Gastrocnemius medialis (tissue), 4 donors: ENCODE results near the gene LEP.

ENCODE experiments used
- POLR2A ChIP-seq, 2 donors: fragments of 450-650 bp; IDR thresholded peaks; one replicate each; pipeline ENCODE4 v1.6.1; 2017; ENCODE audit warnings: antibody characterized with exemption in 2 of 2, mild to moderate bottlenecking in 2 of 2, moderate library complexity in 2 of 2
- TF ChIP-seq, protein P1 (sequence below), 5 experiments: fragments of 450-650 bp in 3 of 5; fragments of 200-600 bp in 2 of 5; sonication (generic) in 2 of 5; IDR thresholded peaks in 4 of 5; conservative IDR thresholded peaks in 1 of 5; 1 replicate in 4 of 5; 2 replicates in 1 of 5; pipeline ENCODE4 v1.5.1; 2016 to 2019; ENCODE audit warnings: antibody characterized with exemption in 5 of 5, mild to moderate bottlenecking in 3 of 5, moderate library complexity in 3 of 5

DNA sequence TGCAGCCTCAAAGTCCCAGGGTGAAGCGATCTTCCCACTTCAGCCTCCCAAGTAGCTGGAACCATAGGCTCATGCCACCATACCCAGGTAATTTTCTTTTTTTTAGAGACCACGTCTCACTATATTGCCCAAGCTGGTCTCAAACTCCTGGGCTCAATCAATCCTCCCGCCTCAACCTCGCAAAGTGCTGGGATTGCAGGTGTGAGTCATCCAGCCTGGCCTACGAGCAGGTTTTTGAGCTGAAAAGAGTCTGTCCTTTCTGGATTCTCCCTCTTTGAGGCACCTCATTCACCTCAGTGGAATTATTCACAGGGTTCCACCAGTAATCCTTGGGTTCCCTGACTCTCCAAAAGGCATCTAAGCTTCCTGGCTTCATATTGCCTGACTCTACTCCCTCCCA is 7.6 kb upstream of the LEP start:
- TF ChIP-seq POLR2A (IDR thresholded peaks at IDR 0.05): no peak
- TF ChIP-seq, protein P1, sequence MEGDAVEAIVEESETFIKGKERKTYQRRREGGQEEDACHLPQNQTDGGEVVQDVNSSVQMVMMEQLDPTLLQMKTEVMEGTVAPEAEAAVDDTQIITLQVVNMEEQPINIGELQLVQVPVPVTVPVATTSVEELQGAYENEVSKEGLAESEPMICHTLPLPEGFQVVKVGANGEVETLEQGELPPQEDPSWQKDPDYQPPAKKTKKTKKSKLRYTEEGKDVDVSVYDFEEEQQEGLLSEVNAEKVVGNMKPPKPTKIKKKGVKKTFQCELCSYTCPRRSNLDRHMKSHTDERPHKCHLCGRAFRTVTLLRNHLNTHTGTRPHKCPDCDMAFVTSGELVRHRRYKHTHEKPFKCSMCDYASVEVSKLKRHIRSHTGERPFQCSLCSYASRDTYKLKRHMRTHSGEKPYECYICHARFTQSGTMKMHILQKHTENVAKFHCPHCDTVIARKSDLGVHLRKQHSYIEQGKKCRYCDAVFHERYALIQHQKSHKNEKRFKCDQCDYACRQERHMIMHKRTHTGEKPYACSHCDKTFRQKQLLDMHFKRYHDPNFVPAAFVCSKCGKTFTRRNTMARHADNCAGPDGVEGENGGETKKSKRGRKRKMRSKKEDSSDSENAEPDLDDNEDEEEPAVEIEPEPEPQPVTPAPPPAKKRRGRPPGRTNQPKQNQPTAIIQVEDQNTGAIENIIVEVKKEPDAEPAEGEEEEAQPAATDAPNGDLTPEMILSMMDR (IDR thresholded peaks at IDR 0.05 in 4 of 5, conservative IDR thresholded peaks at IDR 0.05 in 1 of 5): no peak
